RWPE2 (cell line): ENCODE data around the gene PATJ.
A peak's percentile ranks its signal among the peaks of the same experiment; 100 is the strongest.

Source experiments
- ATAC-seq: fragments of 200-7000 bp; cut with Tn5 transposase; 3 replicates; pipeline ENCODE4 v1.9.1; 2021; ENCODE audit warnings: low read depth
- DNase-seq: peaks from one replicate; pipeline ENCODE4 v3.0.0-alpha.2; 2020; ENCODE audit warnings: low spot score
- H3K27ac ChIP-seq: fragments of 450-650 bp; 2 replicates; pipeline ENCODE4 v1.5.1; 2017; ENCODE audit warnings: mild to moderate bottlenecking; ENCODE audit not compliant: poor library complexity, severe bottlenecking
- H3K27me3 ChIP-seq: fragments of 250-450 bp; sonication (Bioruptor Pico); 2 replicates; pipeline ENCODE4 v1.5.1; 2021; ENCODE audit warnings: mild to moderate bottlenecking, moderate library complexity; ENCODE audit not compliant: insufficient read depth, poor library complexity, severe bottlenecking
- H3K36me3 ChIP-seq: fragments of 250-450 bp; sonication (Bioruptor Pico); 2 replicates; pipeline ENCODE4 v1.5.1; 2020; ENCODE audit warnings: low read depth, mild to moderate bottlenecking, moderate library complexity
- H3K4me1 ChIP-seq: fragments of 250-450 bp; sonication (Bioruptor Pico); 2 replicates; pipeline ENCODE4 v1.5.1; 2021; ENCODE audit warnings: mild to moderate bottlenecking, moderate library complexity; ENCODE audit not compliant: insufficient read depth, poor library complexity, severe bottlenecking
- H3K4me3 ChIP-seq: fragments of 250-450 bp; sonication (Bioruptor Pico); 2 replicates; pipeline ENCODE4 v1.5.1; 2021; ENCODE audit warnings: mild to moderate bottlenecking, moderate library complexity; ENCODE audit not compliant: severe bottlenecking
- H3K9me3 ChIP-seq: fragments of 250-450 bp; sonication (Bioruptor Pico); 2 replicates; pipeline ENCODE4 v1.5.1; 2021; ENCODE audit warnings: mild to moderate bottlenecking, moderate library complexity; ENCODE audit not compliant: severe bottlenecking
- TF ChIP-seq, protein P1 (sequence below): fragments of 450-650 bp; IDR thresholded peaks from one replicate; pipeline ENCODE4 v1.5.1; 2017; ENCODE audit warnings: mild to moderate bottlenecking, moderate library complexity; ENCODE audit not compliant: poor library complexity, severe bottlenecking

The PATJ gene

DNA sequence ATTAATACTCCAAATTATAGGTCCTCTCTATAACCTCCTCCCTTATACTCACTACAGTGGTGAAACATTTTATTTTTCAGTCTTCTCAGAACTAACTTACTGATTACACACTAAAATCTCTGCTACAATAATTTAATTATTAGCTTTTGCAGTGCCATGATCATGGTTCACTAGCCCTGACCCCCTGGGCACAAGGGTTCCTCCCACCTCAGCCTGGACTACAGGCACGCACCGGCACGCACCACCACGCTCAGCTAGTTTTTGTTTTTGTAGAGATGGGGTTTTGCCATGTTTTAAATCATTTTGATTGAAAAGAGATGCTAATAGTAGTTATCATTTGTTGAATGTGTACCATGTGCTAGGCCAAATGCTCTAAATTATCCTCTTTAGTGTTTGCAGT is 6.3 kb downstream of the PATJ start:
- Histone ChIP-seq H3K36me3 (peaks cover 8% of the 10 kb centered on the region), H3K9me3 (no peaks in the 10 kb centered on the region), H3K4me1 (peaks cover 4% of the 10 kb centered on the region), H3K4me3 (no peak overlapping the region), H3K27me3 (no peaks in the 10 kb centered on the region), H3K27ac (no peak overlapping the region)
- no peak for ATAC-seq
- DNase-seq: no peak
- TF ChIP-seq, protein P1, sequence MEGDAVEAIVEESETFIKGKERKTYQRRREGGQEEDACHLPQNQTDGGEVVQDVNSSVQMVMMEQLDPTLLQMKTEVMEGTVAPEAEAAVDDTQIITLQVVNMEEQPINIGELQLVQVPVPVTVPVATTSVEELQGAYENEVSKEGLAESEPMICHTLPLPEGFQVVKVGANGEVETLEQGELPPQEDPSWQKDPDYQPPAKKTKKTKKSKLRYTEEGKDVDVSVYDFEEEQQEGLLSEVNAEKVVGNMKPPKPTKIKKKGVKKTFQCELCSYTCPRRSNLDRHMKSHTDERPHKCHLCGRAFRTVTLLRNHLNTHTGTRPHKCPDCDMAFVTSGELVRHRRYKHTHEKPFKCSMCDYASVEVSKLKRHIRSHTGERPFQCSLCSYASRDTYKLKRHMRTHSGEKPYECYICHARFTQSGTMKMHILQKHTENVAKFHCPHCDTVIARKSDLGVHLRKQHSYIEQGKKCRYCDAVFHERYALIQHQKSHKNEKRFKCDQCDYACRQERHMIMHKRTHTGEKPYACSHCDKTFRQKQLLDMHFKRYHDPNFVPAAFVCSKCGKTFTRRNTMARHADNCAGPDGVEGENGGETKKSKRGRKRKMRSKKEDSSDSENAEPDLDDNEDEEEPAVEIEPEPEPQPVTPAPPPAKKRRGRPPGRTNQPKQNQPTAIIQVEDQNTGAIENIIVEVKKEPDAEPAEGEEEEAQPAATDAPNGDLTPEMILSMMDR: no peak

DNA sequence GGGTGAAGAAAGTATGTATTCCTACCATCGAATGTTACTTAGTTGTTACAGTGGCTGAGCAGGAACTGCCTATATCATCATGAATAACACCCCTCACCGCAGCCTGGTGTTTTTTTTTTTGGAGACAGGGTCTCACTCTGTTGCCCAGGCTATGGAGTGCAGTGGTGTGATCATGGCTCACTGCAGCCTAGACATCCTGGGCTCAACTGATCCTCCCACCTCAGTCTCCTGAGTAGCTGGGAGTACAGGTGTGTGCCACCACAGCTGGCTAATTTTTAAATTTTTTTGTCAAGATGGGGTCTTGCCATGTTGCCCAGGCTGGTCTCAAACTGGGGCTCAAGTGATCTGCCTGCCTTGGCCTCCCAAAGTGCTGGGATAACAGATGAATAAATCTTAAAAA is 7.3 kb downstream of the PATJ start:
- Histone ChIP-seq H3K36me3 (peaks cover 8% of the 10 kb centered on the region), H3K27ac (no peak overlapping the region), H3K27me3 (no peaks in the 10 kb centered on the region), H3K4me1 (peaks cover 12% of the 10 kb centered on the region), H3K9me3 (no peaks in the 10 kb centered on the region), H3K4me3 (no peak overlapping the region)
- ATAC-seq (no peak), DNase-seq (no peak)
- TF ChIP-seq, protein P1: no peak

DNA sequence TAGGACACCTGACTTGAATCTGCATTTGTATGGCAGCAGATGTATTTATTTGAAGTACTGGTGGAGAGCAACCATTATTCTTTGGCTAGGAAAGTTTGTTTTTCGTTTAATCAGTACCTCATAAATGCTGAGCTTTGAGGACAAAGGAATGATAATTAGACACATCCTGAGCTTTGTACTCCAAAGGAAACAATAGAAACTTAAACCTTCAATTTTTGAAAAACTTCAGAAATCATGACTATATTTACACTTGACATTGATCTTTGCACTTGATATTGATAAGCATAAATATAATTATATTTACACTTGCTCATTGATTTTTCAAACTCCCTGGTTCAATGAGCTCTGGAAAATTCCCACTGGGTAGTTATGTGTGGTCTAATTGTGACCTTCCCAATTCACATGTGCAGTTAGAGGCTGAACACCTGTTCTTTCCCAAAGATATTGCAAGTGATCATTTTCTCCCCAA is 10.7 kb downstream of the PATJ start:
- peaks cover 14% of the 10 kb centered on the region for H3K4me1 ChIP-seq
- no peak for DNase-seq
- no peak overlapping the region for H3K4me3 ChIP-seq
- no peak overlapping the region for H3K27ac ChIP-seq
- no peak for ATAC-seq
- TF ChIP-seq, protein P1: no peak
- H3K36me3 ChIP-seq: peaks cover 18% of the 10 kb centered on the region
- H3K27me3 ChIP-seq: no peaks in the 10 kb centered on the region
- no peaks in the 10 kb centered on the region for H3K9me3 ChIP-seq

DNA sequence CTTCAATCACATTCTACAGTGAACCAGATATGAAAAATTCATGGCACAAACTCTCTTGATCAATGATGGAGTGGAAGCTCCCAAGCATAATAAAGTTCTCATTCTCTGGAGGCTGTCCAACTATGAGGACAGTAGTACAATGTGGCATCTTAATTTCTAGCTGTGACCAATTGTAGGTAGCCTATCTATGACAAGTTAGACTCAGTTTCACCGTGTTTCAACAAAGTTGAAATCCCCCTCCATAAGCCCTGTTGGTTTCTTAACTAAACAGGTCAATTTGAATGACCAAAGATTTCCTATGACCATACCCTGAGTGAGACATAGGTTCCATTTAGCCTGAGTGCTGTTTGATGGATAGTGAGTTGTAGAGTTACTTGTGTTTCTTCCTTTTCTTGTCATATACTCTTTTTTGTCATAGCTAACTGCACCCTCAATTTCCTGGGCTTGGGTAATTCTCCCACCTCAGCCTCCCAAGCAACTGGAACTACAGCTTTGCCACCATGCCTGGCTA is 11.8 kb downstream of the PATJ start:
- ATAC-seq (peak; percentile 6; the same call in 1 of the 3 replicates), DNase-seq (no peak)
- peaks cover 27% of the 10 kb centered on the region for H3K36me3 ChIP-seq
- peaks cover 14% of the 10 kb centered on the region for H3K4me1 ChIP-seq
- H3K4me3 ChIP-seq: no peak overlapping the region
- H3K9me3 ChIP-seq: no peaks in the 10 kb centered on the region
- H3K27ac ChIP-seq: peak overlapping the region; percentile 66
- TF ChIP-seq, protein P1: no peak
- no peaks in the 10 kb centered on the region for H3K27me3 ChIP-seq

DNA sequence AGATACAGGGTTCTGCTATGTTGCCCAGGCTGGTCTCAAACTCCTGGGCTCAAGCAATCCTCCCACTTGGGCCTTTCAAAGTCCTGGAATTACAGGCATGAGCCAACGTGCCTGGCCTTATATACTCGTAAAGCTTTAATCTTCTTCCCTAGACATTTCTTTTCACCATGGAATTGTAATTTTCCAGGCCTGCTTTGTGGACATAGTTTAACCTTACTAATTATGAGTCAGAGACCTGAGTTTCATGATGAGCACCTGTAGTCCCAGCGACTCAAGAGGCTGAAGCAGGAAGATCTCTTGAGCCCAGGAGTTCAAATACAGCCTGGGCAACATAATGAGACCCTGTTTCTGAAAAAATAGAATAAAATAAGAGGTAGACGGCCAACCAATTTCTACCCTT is 12.3 kb downstream of the PATJ start:
- H3K27ac ChIP-seq: peak overlapping the region; percentile 66
- TF ChIP-seq, protein P1: no peak
- no peak for DNase-seq

More for the DNA sequence above, 12.3 kb downstream of the PATJ start:
- H3K4me1 ChIP-seq: peaks cover 14% of the 10 kb centered on the region
- H3K27me3 ChIP-seq: no peaks in the 10 kb centered on the region
- H3K36me3 ChIP-seq: peaks cover 28% of the 10 kb centered on the region
- no peaks in the 10 kb centered on the region for H3K9me3 ChIP-seq
- no peak overlapping the region for H3K4me3 ChIP-seq
- peak; percentile 94 for ATAC-seq
